HG03442 (cell line): ENCODE results near the gene NPY1R.

Experiments
- ATAC-seq: cut with Tn5 transposase; IDR thresholded peaks from one replicate; pipeline ENCODE4 v1.9.1; 2021; ENCODE audit warnings: mild to moderate bottlenecking, moderate library complexity; ENCODE audit not compliant: unreplicated experiment

NPY1R gene

DNA sequence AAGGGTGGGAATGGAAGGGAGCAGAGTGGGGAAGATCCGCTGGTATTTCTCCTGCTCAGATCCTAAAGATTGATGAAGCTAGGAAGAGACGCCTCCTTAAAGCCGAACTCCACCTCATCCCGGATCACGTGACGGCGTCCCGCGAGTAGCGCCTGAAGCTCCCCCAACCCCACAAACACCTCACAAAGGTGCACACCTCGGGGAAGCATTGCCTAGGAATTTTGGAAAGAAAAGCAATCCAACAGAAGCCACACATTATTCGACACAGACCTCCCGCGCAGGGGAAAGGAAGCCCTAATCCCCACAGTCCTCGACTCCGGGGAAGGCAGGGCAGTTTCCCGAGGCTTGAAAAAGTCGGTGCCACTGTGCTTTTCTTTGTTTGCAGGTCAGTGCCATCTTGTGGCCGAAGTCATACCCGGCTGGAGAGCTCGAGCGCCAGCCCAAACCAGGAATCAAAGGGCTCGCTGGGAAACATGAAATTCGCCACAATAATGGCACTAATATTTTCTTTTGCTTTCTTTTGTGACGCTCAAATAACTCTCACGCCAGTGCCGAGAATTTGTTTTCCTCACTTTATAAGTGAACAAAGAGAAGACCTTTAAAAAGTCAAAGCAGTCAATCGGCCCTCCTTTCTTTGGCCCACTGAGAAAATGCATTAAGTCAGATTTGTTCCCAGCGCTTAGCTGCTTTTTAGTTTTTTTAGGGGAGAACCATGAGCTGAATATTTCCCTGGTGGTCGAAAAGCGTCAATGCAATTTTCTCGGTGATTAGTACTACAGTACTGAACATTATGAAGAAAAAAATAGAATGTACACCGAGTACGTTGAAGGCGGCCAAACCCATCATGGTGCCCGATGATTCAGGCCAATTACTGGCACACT, at the start of gene NPY1R:
TSS of gene NPY1R (minus strand) at position 71 of the 881 bp plus-strand sequence. CDS start 6,042 bp downstream, outside the sequence.
- peak; percentile 84 for ATAC-seq

- no peak for ATAC-seq
These were observed 48.3 kb upstream of the NPY1R start for GRCh38 chr4:163380703-163381102.

DNA sequence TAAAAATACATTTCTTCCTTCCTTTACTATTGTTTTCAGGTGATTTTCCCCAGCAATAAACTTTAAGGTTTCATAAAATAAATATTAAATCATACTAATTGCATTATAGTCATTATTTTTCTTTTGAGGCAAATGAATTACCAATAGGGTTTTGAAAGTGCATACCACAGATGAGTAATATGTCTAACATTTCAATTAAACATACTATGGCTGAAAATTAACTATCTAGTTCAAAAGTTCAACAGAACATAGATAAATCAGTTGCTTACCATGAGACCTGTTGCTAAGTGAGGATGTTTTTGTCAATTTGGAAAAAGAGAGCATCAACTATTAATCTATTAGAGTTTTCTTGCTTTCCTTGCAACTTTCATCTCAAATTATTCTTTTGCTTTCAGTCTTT, 46.3 kb upstream of the NPY1R start:
- ATAC-seq, result no peak

GRCh38 chr4:163372029-163372428, 39.6 kb upstream of the NPY1R start:
- no peak for ATAC-seq

DNA sequence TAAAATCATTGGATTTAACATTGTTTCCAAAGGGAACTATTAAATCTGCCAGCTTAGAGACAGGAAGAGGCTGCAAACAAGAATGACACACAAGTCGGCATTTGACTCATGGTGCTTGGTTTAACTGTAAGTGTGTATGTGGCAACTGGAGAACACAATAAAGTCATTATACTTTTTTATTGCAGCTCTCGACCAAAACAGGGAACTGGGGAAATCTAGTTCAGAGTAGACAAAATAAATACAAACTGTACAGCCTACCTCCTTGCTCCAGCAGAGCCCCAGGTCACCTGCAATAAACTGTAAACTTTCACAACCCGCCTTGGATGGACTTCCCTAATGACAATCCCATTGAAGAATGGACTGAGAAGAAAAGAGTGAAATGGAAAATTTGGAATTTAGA, 35.3 kb upstream of the NPY1R start:
- ATAC-seq, result no peak

DNA sequence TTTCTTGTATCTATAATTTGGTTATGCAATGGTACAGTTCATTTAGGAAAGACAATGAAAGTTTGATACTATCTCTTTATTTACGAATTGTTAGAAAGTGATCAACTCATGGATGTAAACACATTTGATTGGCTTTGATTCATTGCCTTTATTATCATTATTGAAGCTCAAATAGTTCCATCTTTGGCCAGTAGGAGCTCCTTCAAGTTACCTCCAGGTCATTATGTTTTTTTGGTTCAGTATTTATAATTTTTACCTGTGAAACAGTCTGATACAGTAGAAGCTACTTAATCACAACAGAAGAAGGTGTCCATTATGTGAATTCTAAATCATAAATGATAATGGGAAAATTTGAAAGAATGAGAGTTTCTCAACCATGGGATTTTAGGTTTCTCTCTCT, 23.7 kb upstream of the NPY1R start:
- no peak for ATAC-seq

DNA sequence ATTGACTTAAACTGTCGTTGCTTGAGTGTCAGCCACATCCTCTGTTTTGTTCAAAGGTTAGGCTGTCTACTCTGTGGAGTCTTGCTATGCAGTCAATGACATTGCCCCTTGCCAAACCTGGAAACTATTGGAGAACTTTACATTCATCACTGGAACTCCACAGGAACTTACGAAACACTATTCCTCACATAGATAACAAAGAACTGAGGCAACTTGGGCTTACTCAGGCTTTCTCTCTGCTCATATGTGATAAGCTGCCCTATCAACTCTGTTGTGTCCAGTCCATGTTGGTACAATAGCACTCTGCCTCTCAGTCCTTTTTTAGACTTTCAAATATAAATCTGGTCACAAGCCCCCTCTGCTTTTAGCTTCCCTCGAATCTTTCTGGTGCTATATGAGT, 20.7 kb upstream of the NPY1R start:
- ATAC-seq, result no peak

DNA sequence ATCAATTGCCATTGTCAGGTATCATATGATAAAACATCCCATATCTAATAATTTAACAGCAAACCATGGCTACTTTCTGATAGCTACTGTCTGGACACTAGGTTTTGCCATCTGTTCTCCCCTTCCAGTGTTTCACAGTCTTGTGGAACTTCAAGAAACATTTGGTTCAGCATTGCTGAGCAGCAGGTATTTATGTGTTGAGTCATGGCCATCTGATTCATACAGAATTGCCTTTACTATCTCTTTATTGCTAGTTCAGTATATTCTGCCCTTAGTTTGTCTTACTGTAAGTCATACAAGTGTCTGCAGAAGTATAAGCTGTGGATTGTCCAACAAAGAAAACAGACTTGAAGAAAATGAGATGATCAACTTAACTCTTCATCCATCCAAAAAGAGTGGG, 18.3 kb upstream of the NPY1R start:
- no peak for ATAC-seq

DNA sequence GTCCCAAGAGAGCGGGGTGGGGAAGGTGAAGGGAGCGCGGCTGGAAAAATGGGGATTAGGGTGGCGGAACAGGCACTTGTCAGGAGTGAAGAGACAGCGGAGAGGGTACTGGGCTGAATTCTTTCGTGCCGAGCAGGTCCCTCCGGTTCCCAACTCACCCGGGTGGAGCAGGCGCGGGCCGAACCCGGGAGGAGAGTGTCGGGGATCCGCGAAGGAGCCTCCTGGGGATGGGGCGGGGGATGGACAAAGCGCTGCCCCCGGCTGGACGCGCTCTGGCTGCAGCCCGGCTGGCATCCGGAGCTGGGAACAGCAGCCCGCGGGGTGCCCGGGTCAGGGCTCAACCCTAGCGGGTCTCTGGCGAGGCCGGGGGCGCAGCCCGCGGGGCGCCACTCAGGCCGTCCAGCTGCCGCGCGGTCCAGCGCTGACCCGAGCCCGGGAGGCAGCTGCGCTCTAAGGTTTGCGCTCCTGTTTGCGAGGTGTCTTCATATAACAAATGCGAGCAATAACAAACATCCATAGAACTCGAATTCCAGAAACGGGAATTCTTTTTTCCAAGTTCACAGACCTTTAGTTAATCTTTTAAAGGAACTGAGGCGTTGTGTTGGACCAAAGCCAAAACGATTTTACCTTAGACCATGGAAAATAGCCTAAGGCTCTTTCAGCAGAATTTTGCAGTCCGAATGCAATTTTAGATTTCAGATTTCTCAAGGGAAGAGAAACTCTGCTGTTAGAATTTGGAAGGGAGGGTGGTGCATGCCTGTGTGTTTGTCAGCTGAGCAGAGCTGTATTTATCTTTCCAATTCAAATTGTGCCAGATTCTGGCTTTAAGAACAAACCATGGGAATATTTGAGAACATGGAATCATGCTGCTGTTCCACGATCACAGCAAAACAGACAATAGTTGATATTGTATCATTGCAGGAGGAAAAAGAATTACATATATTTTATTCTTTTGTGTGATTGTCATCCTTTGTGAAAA, 12.0 kb upstream of the NPY1R start:
- no peak for ATAC-seq

GRCh38 chr4:163343604-163344146, 11.3 kb upstream of the NPY1R start, which contains the start of gene NPY5R:
Gene NPY5R, plus strand, starts transcription at chr4:163343892. Its CDS starts 6,382 bp downstream, at chr4:163350274.
- no peak for ATAC-seq

DNA sequence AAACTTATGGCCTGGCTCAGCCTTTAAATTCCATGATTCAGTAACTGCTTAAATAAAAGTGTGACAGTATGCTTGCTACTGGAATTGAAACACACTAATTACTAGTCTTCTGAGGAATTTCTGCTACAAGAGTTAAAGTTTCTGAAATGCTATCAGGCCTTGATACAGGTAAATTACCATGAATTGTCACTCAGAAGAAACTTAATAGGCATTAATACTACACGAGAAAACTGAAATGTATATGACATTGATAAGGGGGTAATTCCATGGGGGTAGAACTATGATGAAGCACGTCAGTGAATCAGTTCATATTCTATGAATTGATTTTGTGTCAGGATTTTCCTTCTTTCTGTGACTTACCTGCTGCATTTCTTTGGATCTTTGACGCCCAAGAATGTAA, 3.0 kb upstream of the NPY1R start:
- no peak for ATAC-seq

DNA sequence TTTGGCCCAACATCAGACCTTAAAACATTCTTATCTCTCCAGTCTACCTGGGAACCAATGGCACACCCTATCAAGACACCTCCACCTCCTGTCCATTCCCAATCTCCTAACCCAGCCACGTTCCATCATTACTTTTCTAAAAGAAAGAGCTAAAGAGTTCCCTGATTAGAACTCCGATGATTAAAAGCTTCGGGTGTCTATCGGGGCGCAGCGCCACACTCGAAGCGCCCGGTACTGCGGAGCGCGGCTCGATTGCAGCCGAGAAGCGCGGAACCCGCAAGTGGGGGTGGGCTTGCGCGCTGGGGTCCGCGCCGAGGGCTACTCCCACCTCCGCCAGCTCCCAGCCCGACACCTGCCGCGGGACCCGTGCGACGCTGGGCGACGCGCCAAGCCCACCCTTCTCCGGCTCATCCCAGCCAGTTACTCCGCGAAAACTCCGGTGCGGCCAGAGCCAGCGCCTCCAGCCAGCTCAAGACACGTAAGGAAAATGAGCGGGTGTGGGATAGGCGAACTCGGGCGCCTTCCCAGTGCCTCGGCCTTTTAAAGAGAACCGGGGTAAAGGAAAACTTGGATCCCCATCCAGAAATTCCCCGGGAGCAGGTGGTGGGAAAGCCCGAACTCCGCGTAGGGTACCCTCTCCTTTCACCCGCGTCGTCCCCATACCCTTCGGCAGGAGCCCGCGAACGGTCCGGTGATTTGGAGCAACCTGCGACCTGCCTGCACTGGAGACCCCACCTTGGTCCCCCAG, 593 bp downstream of the NPY1R start:
- no peak for ATAC-seq

- ATAC-seq, result no peak
These were observed 1.3 kb downstream of the NPY1R start for GRCh38 chr4:163330916-163331628.

DNA sequence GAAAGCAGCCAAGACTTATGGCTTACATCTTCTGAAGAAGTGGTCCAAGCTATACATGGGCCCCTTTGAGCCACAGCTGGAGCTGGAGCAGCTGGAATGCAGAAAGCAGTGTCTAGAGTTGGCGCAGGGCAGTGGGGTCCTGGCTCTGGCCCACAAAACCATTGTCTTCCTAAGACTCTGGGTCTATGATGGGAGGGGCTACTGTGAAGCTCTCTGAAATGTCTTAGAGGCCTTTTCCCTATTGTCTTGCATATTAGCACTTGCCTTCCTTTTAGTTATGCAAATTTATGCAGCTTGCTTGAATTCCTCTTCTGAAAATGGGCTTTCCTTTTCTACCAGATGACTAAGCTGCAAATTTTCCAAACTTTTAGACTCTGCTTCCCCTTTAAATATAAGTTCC, 15.3 kb downstream of the NPY1R start:
- ATAC-seq, result no peak

GRCh38 chr4:163309466-163309865, 22.9 kb downstream of the NPY1R start:
- no peak for ATAC-seq

DNA sequence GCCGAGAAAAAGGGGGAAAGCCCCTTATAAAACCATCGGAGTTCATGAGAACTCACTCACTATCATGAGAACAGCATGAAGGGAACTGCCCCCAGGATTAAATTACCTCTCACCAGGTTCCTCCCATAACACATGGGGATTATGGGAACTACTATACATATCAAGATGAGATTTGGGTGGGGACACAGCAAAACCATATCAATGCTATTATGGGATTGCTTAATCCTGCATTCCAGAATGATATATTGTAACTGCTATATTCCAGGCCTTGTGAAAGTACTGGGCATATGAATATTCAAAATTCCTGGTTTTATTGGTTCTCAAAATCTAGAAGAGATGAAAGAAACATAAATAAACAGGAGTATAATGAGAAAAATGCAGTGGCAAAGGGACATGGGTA, 29.3 kb downstream of the NPY1R start:
- ATAC-seq, result no peak

GRCh38 chr4:163300445-163300844, 32.0 kb downstream of the NPY1R start:
- no peak for ATAC-seq

DNA sequence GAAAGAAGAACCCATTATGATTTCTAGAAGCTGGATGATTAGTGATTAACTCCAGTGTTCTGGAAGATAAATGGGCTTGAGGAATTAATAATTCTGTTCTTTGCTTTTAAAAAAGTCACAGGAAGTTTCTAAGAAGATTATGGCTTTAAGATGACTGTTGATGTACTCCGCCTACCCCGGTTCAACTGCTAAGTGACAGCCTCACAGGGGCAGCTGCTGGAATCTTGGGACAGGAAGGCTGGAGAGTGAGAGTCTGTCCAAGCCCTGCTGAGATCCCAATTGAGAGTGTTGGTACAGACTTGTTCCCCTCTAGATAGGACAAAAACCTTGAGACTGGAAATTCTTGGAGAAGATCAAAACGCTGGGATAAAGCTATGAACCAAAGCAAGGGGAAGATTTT, 37.3 kb downstream of the NPY1R start:
- ATAC-seq, result no peak

DNA sequence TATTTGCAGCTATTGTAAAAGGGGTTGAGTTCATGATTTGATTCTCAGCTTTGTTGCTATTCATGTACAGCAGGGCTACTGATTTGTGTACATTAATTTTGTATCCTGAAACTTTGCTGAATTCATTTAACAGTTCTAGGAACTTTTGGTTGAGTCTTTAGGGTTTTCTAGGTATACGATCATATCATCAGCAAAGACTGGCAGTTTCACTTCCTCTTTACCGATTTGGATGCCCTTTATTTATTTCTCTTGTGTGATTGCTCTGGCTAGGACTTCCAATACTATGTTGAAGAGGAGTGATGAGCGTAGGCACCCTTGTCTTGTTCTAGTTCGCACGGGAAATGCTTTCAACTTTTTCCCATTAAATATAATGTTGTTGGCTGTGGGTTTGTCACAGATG, 48.1 kb downstream of the NPY1R start:
- no peak for ATAC-seq
